ENCODE data around the gene MCUR1. TPM values are rescaled to one million over a fixed set of nuclear protein-coding genes. Genes with fewer than 3 reads are reported as not detected.

MCUR1 gene
- total RNA-seq, 1 donor from 2014 or later, result 4.7 TPM

- no peaks in the 10 kb centered on the region for H3K9me3 ChIP-seq (ENCODE audit: control insufficient read depth in 3 of 3, low read length in 3 of 3)
- no peak overlapping the region for H3K27ac ChIP-seq (ENCODE audit: low read depth, low read length)
- H3K36me3 ChIP-seq (ENCODE audit: control insufficient read depth in 3 of 3, insufficient read depth in 3 of 3, low read length in 3 of 3), result no peaks in the 10 kb centered on the region
- peaks cover 9 to 12% (median 12%) of the 10 kb centered on the region in 3 donors for H3K4me1 ChIP-seq (ENCODE audit: control insufficient read depth in 3 of 3, insufficient read depth in 3 of 3, low read length in 3 of 3)
- no peaks in the 10 kb centered on the region for H3K27me3 ChIP-seq (ENCODE audit: control insufficient read depth in 3 of 3, insufficient read depth in 3 of 3, low read length in 3 of 3)
- peak overlapping the region; percentile 47 to 74 (median 70) for H3K9ac ChIP-seq (ENCODE audit: low read depth in 1 of 3, low read length in 3 of 3)
- peak overlapping the region; percentile 72 to 74 (median 73) for H3K4me3 ChIP-seq (ENCODE audit: low read length in 3 of 3)
Observed at GRCh38 chr6:13767121-13767808, 47.1 kb downstream of the MCUR1 start.

- Histone ChIP-seq H3K9me3 (ENCODE audit: control insufficient read depth in 3 of 3, low read length in 3 of 3) (no peaks in the 10 kb centered on the region), H3K36me3 (ENCODE audit: control insufficient read depth in 3 of 3, insufficient read depth in 3 of 3, low read length in 3 of 3) (no peaks in the 10 kb centered on the region), H3K9ac (ENCODE audit: low read depth in 1 of 3, low read length in 3 of 3) (no peak overlapping the region), H3K27me3 (ENCODE audit: control insufficient read depth in 3 of 3, insufficient read depth in 3 of 3, low read length in 3 of 3) (no peaks in the 10 kb centered on the region), H3K4me1 (ENCODE audit: control insufficient read depth in 3 of 3, insufficient read depth in 3 of 3, low read length in 3 of 3) (peaks cover 11 to 16% (median 12%) of the 10 kb centered on the region in 3 donors), H3K27ac (ENCODE audit: low read depth, low read length) (no peak overlapping the region), H3K4me3 (ENCODE audit: low read length in 3 of 3) (no peak overlapping the region)
Observed at GRCh38 chr6:13766201-13766634, 48.1 kb downstream of the MCUR1 start.

DNA sequence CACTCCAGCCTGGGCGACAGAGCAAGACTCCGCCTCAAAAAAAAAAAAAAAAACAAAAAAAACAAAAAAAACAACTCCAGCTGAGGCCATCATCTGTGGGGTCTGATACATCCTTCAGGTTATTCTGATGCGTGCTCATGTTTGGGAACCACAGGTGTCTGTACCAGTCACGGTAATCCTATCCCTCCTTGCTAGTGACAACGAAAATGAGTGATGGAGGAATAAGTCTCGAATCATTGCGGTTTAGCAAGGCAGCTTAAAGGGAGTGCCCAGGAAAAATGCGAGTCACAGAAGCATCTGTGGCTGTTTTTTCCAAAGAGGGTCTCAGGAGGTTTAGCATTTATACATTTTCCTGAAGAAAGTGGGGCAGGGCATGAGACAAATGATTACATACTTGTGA is 48.8 kb downstream of the MCUR1 start:
- Histone ChIP-seq H3K4me1 (ENCODE audit: control insufficient read depth in 3 of 3, insufficient read depth in 3 of 3, low read length in 3 of 3) (peaks cover 12 to 16% (median 14%) of the 10 kb centered on the region in 3 donors), H3K4me3 (ENCODE audit: low read length in 3 of 3) (no peak overlapping the region), H3K27ac (ENCODE audit: low read depth, low read length) (no peak overlapping the region), H3K9ac (ENCODE audit: low read depth in 1 of 3, low read length in 3 of 3) (no peak overlapping the region), H3K9me3 (ENCODE audit: control insufficient read depth in 3 of 3, low read length in 3 of 3) (no peaks in the 10 kb centered on the region), H3K36me3 (ENCODE audit: control insufficient read depth in 3 of 3, insufficient read depth in 3 of 3, low read length in 3 of 3) (no peaks in the 10 kb centered on the region), H3K27me3 (ENCODE audit: control insufficient read depth in 3 of 3, insufficient read depth in 3 of 3, low read length in 3 of 3) (no peaks in the 10 kb centered on the region)

GRCh38 chr6:13764996-13765395 is 49.4 kb downstream of the MCUR1 start:
- H3K4me3 ChIP-seq (ENCODE audit: low read length in 3 of 3), result no peak overlapping the region
- no peak overlapping the region for H3K27ac ChIP-seq (ENCODE audit: low read depth, low read length)
- H3K4me1 ChIP-seq (ENCODE audit: control insufficient read depth in 3 of 3, insufficient read depth in 3 of 3, low read length in 3 of 3), result peaks cover 12 to 17% (median 16%) of the 10 kb centered on the region in 3 donors
- H3K36me3 ChIP-seq (ENCODE audit: control insufficient read depth in 3 of 3, insufficient read depth in 3 of 3, low read length in 3 of 3), result no peaks in the 10 kb centered on the region
- H3K9ac ChIP-seq (ENCODE audit: low read depth in 1 of 3, low read length in 3 of 3), result no peak overlapping the region
- H3K9me3 ChIP-seq (ENCODE audit: control insufficient read depth in 3 of 3, low read length in 3 of 3), result no peaks in the 10 kb centered on the region
- H3K27me3 ChIP-seq (ENCODE audit: control insufficient read depth in 3 of 3, insufficient read depth in 3 of 3, low read length in 3 of 3), result no peaks in the 10 kb centered on the region

- Histone ChIP-seq H3K9ac (ENCODE audit: low read depth in 1 of 3, low read length in 3 of 3) (no peak overlapping the region), H3K27ac (ENCODE audit: low read depth, low read length) (no peak overlapping the region), H3K9me3 (ENCODE audit: control insufficient read depth in 3 of 3, low read length in 3 of 3) (no peaks in the 10 kb centered on the region), H3K27me3 (ENCODE audit: control insufficient read depth in 3 of 3, insufficient read depth in 3 of 3, low read length in 3 of 3) (no peaks in the 10 kb centered on the region), H3K4me1 (ENCODE audit: control insufficient read depth in 3 of 3, insufficient read depth in 3 of 3, low read length in 3 of 3) (peaks cover 12 to 17% (median 16%) of the 10 kb centered on the region in 3 donors), H3K36me3 (ENCODE audit: control insufficient read depth in 3 of 3, insufficient read depth in 3 of 3, low read length in 3 of 3) (no peaks in the 10 kb centered on the region), H3K4me3 (ENCODE audit: low read length in 3 of 3) (no peak overlapping the region)
Observed at GRCh38 chr6:13763740-13764381, 50.5 kb downstream of the MCUR1 start.

- Histone ChIP-seq H3K4me1 (ENCODE audit: control insufficient read depth in 3 of 3, insufficient read depth in 3 of 3, low read length in 3 of 3) (peaks cover 8 to 17% (median 16%) of the 10 kb centered on the region in 3 donors), H3K27ac (ENCODE audit: low read depth, low read length) (no peak overlapping the region), H3K4me3 (ENCODE audit: low read length in 3 of 3) (no peak overlapping the region), H3K27me3 (ENCODE audit: control insufficient read depth in 3 of 3, insufficient read depth in 3 of 3, low read length in 3 of 3) (no peaks in the 10 kb centered on the region), H3K9me3 (ENCODE audit: control insufficient read depth in 3 of 3, low read length in 3 of 3) (no peaks in the 10 kb centered on the region), H3K36me3 (ENCODE audit: control insufficient read depth in 3 of 3, insufficient read depth in 3 of 3, low read length in 3 of 3) (no peaks in the 10 kb centered on the region), H3K9ac (ENCODE audit: low read depth in 1 of 3, low read length in 3 of 3) (no peak overlapping the region)
Observed at GRCh38 chr6:13762611-13763441, 51.5 kb downstream of the MCUR1 start.

GRCh38 chr6:13761361-13762036 is 52.9 kb downstream of the MCUR1 start:
- Histone ChIP-seq H3K27ac (ENCODE audit: low read depth, low read length) (no peak overlapping the region), H3K9me3 (ENCODE audit: control insufficient read depth in 3 of 3, low read length in 3 of 3) (no peaks in the 10 kb centered on the region), H3K4me3 (ENCODE audit: low read length in 3 of 3) (no peak overlapping the region), H3K36me3 (ENCODE audit: control insufficient read depth in 3 of 3, insufficient read depth in 3 of 3, low read length in 3 of 3) (no peaks in the 10 kb centered on the region), H3K9ac (ENCODE audit: low read depth in 1 of 3, low read length in 3 of 3) (no peak overlapping the region), H3K4me1 (ENCODE audit: control insufficient read depth in 3 of 3, insufficient read depth in 3 of 3, low read length in 3 of 3) (peaks cover 0 to 8% (median 6%) of the 10 kb centered on the region in 3 donors), H3K27me3 (ENCODE audit: control insufficient read depth in 3 of 3, insufficient read depth in 3 of 3, low read length in 3 of 3) (no peaks in the 10 kb centered on the region)

DNA sequence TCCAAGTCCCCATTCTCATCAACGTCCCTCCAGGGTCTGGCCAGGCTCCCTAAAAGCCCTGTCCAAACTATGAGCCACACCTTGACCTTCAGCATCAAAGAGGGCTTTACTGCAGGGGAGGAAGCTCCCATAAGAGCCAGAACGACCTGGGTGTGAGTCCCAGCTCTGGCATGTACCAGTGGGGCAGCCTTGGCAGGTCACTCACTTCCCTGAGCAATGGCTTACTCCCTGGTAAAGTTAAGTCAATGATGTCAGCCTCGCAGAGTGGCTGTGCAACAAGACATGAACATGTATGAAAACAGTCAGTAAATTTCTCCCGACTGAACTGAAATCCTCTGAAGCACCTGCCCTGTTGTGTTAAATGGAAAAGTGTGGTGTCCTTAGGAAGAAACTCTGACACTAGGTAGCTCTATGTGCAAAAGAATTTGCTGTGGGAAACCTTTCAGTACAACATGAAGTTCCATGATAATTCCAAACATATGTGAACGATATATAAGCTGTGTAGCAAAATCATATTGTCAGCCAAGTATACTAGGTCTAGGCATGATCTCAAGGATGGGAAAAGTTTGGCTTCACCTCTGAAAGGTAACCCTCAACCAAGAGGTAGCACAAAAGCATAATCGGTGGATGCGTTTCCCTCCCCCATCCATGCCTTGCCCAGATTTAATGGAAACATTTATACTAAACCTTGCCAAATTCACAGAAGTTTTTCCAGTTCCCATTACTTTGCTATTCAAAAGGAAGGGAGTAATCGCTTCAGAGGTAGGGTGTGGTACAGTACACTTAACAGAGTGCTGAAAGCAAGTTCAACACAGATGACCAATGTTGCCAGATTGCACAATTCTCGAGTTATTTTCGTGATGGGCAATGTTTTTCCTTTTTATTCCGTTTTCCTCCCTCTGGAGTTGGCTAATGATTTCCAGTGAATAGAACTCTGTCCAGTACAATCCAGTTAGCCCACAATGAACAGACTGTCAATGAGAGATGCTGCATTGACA is 53.8 kb downstream of the MCUR1 start:
- Histone ChIP-seq H3K27ac (ENCODE audit: low read depth, low read length) (no peak overlapping the region), H3K9ac (ENCODE audit: low read depth in 1 of 3, low read length in 3 of 3) (no peak overlapping the region), H3K36me3 (ENCODE audit: control insufficient read depth in 3 of 3, insufficient read depth in 3 of 3, low read length in 3 of 3) (no peaks in the 10 kb centered on the region), H3K4me3 (ENCODE audit: low read length in 3 of 3) (no peak overlapping the region), H3K27me3 (ENCODE audit: control insufficient read depth in 3 of 3, insufficient read depth in 3 of 3, low read length in 3 of 3) (no peaks in the 10 kb centered on the region), H3K4me1 (ENCODE audit: control insufficient read depth in 3 of 3, insufficient read depth in 3 of 3, low read length in 3 of 3) (peaks cover 0 to 8% (median 6%) of the 10 kb centered on the region in 3 donors), H3K9me3 (ENCODE audit: control insufficient read depth in 3 of 3, low read length in 3 of 3) (no peaks in the 10 kb centered on the region)

GRCh38 chr6:13759025-13759424 is 55.3 kb downstream of the MCUR1 start:
- Histone ChIP-seq H3K4me3 (ENCODE audit: low read length in 3 of 3) (no peak overlapping the region), H3K27ac (ENCODE audit: low read depth, low read length) (no peak overlapping the region), H3K36me3 (ENCODE audit: control insufficient read depth in 3 of 3, insufficient read depth in 3 of 3, low read length in 3 of 3) (no peaks in the 10 kb centered on the region), H3K27me3 (ENCODE audit: control insufficient read depth in 3 of 3, insufficient read depth in 3 of 3, low read length in 3 of 3) (no peaks in the 10 kb centered on the region), H3K9ac (ENCODE audit: low read depth in 1 of 3, low read length in 3 of 3) (no peak overlapping the region), H3K9me3 (ENCODE audit: control insufficient read depth in 3 of 3, low read length in 3 of 3) (no peaks in the 10 kb centered on the region), H3K4me1 (ENCODE audit: control insufficient read depth in 3 of 3, insufficient read depth in 3 of 3, low read length in 3 of 3) (peaks cover 0 to 8% (median 6%) of the 10 kb centered on the region in 3 donors)

Measured in skeletal muscle tissue (tissue), 4 donors.